HEK293T (cell line): ENCODE measurements around the gene MOGAT1.
"Not testable (repeated sequence)": the region's sequence is repeated elsewhere in the genome, so short reads cannot be mapped to it uniquely, and the experiment has no call there.

Source experiments
- ARNT ChIP-seq: fragments of 450-650 bp; IDR thresholded peaks from 2 replicates; pipeline ENCODE4 v1.6.1; 2017; ENCODE audit warnings: mild to moderate bottlenecking
- BHLHE40 ChIP-seq: fragments of 450-650 bp; IDR thresholded peaks from 2 replicates; pipeline ENCODE4 v1.6.1; 2016; ENCODE audit warnings: mild to moderate bottlenecking, moderate library complexity, borderline replicate concordance
- CTBP1 ChIP-seq: fragments of 450-650 bp; IDR thresholded peaks from 2 replicates; pipeline ENCODE4 v1.6.1; 2016; ENCODE audit warnings: borderline replicate concordance
- FOXA1 ChIP-seq: fragments of 450-650 bp; IDR thresholded peaks from 2 replicates; pipeline ENCODE4 v1.6.1; 2016; ENCODE audit warnings: mild to moderate bottlenecking
- FOXM1 ChIP-seq: fragments of 450-650 bp; IDR thresholded peaks from 2 replicates; pipeline ENCODE4 v1.6.1; 2017; ENCODE audit warnings: mild to moderate bottlenecking, borderline replicate concordance
- LEF1 ChIP-seq: fragments of 450-650 bp; IDR thresholded peaks from 2 replicates; pipeline ENCODE4 v1.6.1; 2017; ENCODE audit warnings: mild to moderate bottlenecking, borderline replicate concordance
- SP1 ChIP-seq: fragments of 450-650 bp; IDR thresholded peaks from 2 replicates; pipeline ENCODE4 v1.6.1; 2017
- ZNF384 ChIP-seq: fragments of 450-650 bp; IDR thresholded peaks from 2 replicates; pipeline ENCODE4 v1.6.1; 2016
- TF ChIP-seq, protein P1 (sequence below): fragments of 450-650 bp; IDR thresholded peaks from 2 replicates; pipeline ENCODE4 v1.6.1; 2016

DNA sequence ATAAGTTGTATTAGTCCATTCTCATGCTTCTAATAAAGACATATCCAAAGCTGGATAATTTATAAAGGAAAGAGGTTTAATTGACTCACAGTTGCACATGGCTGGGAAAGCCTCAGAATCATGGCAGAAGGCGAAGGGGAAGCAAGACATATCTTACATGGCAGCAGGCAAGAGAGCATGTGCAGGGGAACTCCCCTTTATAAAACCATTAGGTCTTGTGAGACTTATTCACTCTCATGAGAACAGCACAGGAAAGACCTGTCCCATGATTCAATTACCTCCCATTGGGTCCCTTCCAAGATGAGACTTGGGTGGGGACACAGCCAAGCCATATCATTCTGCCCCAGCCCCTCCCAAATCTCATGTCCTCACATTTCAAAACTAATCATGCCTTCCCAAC is 48.3 kb downstream of the MOGAT1 start:
- not testable (repeated sequence) for TF ChIP-seq LEF1, ARNT, SP1, FOXA1, ZNF384, FOXM1, BHLHE40, CTBP1
- TF ChIP-seq, protein P1, sequence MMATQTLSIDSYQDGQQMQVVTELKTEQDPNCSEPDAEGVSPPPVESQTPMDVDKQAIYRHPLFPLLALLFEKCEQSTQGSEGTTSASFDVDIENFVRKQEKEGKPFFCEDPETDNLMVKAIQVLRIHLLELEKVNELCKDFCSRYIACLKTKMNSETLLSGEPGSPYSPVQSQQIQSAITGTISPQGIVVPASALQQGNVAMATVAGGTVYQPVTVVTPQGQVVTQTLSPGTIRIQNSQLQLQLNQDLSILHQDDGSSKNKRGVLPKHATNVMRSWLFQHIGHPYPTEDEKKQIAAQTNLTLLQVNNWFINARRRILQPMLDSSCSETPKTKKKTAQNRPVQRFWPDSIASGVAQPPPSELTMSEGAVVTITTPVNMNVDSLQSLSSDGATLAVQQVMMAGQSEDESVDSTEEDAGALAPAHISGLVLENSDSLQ = not testable (repeated sequence)
